ENCODE data around the gene USP12.

The USP12 gene

GRCh38 chr13:27171827-27172494 is 350 bp upstream of the USP12 start:
- DNase-seq (ENCODE audit: low read depth), result peak; percentile 92
- no peak for TF ChIP-seq CTCF (conservative IDR thresholded peaks at IDR 0.05; ENCODE audit: low read length)
- peak overlapping the region; percentile 73 for H3K4me3 ChIP-seq (ENCODE audit: low read length)

GRCh38 chr13:27170516-27171243 is 931 bp downstream of the USP12 start:
- TF ChIP-seq CTCF (conservative IDR thresholded peaks at IDR 0.05; ENCODE audit: low read length), result no peak
- peak overlapping the region; percentile 79 for H3K4me3 ChIP-seq (ENCODE audit: low read length)
- no peak for DNase-seq (ENCODE audit: low read depth)

GRCh38 chr13:27170221-27170515 is 1.4 kb downstream of the USP12 start:
- DNase-seq (ENCODE audit: low read depth), result peak; percentile 68
- TF ChIP-seq CTCF (conservative IDR thresholded peaks at IDR 0.05; ENCODE audit: low read length), result 0 out of 2 replicates have a peak, but pooled peaks have one; percentile 13
- H3K4me3 ChIP-seq (ENCODE audit: low read length), result peak overlapping the region; percentile 79

- peak; percentile 28 for DNase-seq (ENCODE audit: low read depth)
- H3K4me3 ChIP-seq (ENCODE audit: low read length), result no peak overlapping the region
- TF ChIP-seq CTCF (conservative IDR thresholded peaks at IDR 0.05; ENCODE audit: low read length), result no peak
Observed at GRCh38 chr13:27168906-27169657, 2.5 kb downstream of the USP12 start.

- no peak for DNase-seq (ENCODE audit: low read depth)
- TF ChIP-seq CTCF (conservative IDR thresholded peaks at IDR 0.05; ENCODE audit: low read length), result no peak
- no peak overlapping the region for H3K4me3 ChIP-seq (ENCODE audit: low read length)
Observed at GRCh38 chr13:27168086-27168485, 3.5 kb downstream of the USP12 start.

- DNase-seq (ENCODE audit: low read depth), result no peak
- TF ChIP-seq CTCF (conservative IDR thresholded peaks at IDR 0.05; ENCODE audit: low read length), result no peak
- H3K4me3 ChIP-seq (ENCODE audit: low read length), result no peak overlapping the region
Observed at GRCh38 chr13:27166313-27166712, 5.3 kb downstream of the USP12 start.
